HUES64 (cell line): ENCODE measurements around the gene SHISA9.

Experiments used
- H3K27ac ChIP-seq: 2 replicates; pipeline ENCODE4 v1.7.0; 2013; ENCODE audit warnings: low read depth, low read length, inconsistent platforms
- H3K27me3 ChIP-seq: 2 replicates; pipeline ENCODE4 v1.6.1; 2013; ENCODE audit warnings: mild to moderate bottlenecking, low read length; ENCODE audit not compliant: insufficient read depth
- H3K36me3 ChIP-seq: 2 replicates; pipeline ENCODE4 v1.6.1; 2013; ENCODE audit warnings: mild to moderate bottlenecking, low read length; ENCODE audit not compliant: insufficient read depth
- H3K4me1 ChIP-seq: 2 replicates; pipeline ENCODE4 v1.6.1; 2013; ENCODE audit warnings: mild to moderate bottlenecking, low read length, moderate library complexity; ENCODE audit not compliant: insufficient read depth
- H3K4me3 ChIP-seq: 2 replicates; pipeline ENCODE4 v1.5.1; 2013; ENCODE audit warnings: mild to moderate bottlenecking, low read length, moderate library complexity
- H3K9ac ChIP-seq: 2 replicates; pipeline ENCODE4 v1.6.1; 2013; ENCODE audit warnings: mild to moderate bottlenecking, low read depth, low read length
- H3K9me3 ChIP-seq: 2 replicates; pipeline ENCODE4 v1.6.1; 2013; ENCODE audit warnings: low read depth, low read length; ENCODE audit not compliant: insufficient read depth
- WGBS: fragments of 150-250, 120-280 bp; methylation state at CpG from one replicate; pipeline ENCODE4 v1.1.7; 2013; ENCODE audit warnings: missing lambda C conversion rate; 5-methylcytosine and 5-hydroxymethylcytosine counted together

Gene SHISA9

DNA sequence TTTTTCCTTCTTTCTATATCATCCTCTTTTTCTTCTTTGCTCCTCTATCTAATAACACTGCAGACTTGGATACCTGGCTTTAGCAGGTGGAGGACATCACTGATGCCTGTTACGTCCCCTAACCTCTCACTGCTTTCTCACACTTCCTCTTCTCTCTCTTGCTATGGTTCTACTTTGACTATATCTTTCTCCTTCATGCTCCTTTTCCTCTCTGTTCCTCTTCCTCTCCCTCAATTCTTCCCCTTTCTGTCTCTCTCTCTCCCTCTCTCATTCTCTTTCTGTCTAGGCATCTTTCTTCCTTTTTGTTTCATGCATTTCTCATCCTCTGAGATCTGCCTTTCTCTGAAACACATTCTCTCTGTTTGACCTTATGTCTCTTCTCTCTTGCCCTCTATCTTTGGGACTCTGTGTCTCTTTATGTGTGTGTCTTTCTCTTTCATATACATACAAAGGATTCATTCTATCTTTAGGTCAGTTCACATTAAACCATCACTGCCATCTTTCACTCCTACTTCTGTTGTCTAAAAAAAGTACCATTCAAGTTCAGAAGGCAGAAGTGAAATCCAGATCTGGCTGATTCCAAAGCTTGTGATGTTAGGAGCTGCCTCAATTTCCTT lies 353.7 kb downstream of the SHISA9 start:
- Histone ChIP-seq H3K4me3 (no peak overlapping the region), H3K27me3 (no peaks in the 10 kb centered on the region), H3K27ac (no peak overlapping the region), H3K36me3 (no peaks in the 10 kb centered on the region), H3K9me3 (peaks cover 7% of the 10 kb centered on the region), H3K9ac (no peak overlapping the region), H3K4me1 (no peaks in the 10 kb centered on the region)
- 93% methylated on average over 1 of the region's 1 CpG for WGBS

DNA sequence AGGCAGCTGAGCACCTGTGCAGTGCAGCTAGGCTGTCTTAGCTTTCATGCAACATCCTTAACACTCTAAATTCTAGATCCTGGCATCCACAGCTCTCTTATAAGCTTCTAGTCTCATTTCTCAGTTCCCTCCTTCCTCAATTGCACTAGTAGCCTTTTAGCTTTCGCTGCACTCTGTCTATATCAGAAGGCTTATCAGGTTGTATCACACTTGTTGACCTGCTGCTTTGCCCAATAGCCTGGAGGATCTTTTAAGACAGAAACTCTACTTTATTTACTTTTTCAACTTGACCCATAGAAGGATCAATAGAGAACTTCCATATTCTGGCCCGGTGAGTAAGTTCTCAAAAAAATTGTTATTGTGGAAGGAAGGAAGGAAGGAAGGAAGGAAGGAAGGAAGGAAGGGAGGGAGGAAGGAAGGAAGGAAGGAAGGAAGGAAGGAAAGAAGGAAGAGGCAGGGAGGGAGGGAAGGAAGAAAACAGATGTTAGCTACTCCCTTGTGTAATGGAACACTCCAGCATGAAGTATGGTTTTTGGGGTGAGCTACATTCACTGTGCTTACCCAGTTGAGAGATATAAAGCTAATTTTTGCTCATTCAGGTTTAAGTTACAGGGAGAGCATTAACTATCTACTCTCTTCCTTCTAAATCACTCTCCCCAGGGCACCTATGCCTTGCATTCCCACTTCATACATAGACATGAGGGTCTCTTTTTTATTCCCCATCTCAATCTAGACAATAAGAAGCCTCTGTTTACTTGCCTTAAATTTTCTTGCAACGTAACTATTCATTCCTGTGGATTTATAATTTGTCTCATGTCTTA lies 361.1 kb downstream of the SHISA9 start:
- no peak overlapping the region for H3K27ac ChIP-seq

DNA sequence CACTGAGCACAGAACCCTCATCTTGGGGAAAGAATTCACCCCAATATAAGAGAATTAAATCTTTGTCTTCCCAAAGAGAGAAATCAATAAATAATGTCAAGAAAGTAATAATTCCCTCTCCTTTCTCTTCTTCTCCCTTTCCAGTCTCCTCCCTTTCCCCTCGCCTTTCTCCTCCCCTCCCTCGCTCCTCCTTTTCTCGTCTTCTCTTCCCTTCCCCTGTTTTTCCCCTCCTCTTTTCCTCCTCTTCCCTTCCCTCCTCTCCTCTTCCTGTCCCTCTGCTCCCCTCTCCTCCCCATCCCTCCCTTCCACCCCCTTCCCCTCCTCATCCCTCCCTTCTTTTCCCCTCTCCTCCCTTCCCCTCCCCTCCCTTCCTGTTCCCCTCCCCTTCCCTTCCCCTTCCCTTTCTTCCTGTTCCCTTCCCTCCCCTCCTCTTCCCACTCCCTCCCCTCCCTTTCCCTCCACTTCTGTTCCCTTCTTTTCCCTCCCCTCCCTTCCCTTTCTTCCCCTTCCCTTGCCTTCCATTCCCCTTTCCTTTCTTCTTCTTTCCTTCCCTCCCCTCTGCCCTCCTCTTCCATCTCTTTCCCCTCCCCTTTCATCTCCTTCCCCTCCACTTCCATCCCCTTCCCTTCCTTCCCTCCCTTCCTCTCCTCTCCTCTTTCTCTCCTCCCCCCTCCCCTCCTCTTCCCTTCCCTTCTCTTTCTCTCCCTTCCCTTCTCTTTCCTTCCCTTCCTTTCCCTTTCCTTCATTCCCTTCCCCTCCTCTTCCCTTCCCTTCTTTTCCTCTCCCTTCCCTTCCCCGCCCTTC lies 363.6 kb downstream of the SHISA9 start:
- H3K4me3 ChIP-seq = no peak overlapping the region
- peaks cover 5% of the 10 kb centered on the region; the same call in 1 of the 2 replicates for H3K4me1 ChIP-seq
- H3K9me3 ChIP-seq = 0 out of 2 replicates have a peak, but pooled peaks cover 2% of the 10 kb centered on the region
- no peaks in the 10 kb centered on the region for H3K36me3 ChIP-seq
- 90% methylated on average over 4 of the region's 4 CpGs for WGBS
- no peak overlapping the region for H3K27ac ChIP-seq
- no peak overlapping the region for H3K9ac ChIP-seq
- H3K27me3 ChIP-seq = no peaks in the 10 kb centered on the region

More for the DNA sequence above, 361.1 kb downstream of the SHISA9 start:
- H3K9ac ChIP-seq = no peak overlapping the region
- no peaks in the 10 kb centered on the region for H3K36me3 ChIP-seq
- no peak overlapping the region for H3K4me3 ChIP-seq
- no peaks in the 10 kb centered on the region for H3K27me3 ChIP-seq
- peaks cover 9% of the 10 kb centered on the region for H3K9me3 ChIP-seq
- peaks cover 5% of the 10 kb centered on the region; the same call in 1 of the 2 replicates for H3K4me1 ChIP-seq
- WGBS = 93% methylated on average over 3 of the region's 3 CpGs

DNA sequence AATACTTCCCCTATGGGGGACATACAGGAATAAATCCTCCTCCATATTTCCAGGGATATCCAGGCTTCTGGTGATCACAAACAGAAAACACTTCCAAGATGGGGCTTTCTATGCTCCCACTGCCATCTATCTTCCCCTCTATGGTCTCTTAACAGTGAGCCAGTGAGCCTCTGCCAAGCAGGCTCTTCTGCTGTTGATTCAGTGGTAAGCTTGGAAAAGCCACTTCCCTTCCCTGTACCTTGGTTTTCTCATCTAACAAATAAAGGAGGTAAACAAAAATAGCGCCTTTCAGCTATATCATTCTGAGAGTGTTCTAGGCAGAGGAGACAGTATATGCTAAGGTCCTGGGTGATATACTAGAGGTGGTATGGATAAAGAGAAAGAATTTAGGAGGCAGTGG lies 368.0 kb downstream of the SHISA9 start:
- Histone ChIP-seq H3K27me3 (no peaks in the 10 kb centered on the region), H3K36me3 (no peaks in the 10 kb centered on the region), H3K4me1 (peaks cover 5% of the 10 kb centered on the region; the same call in 1 of the 2 replicates), H3K9me3 (no peaks in the 10 kb centered on the region), H3K9ac (no peak overlapping the region), H3K4me3 (no peak overlapping the region), H3K27ac (no peak overlapping the region)
- WGBS = 98% methylated on average over 1 of the region's 1 CpG

GRCh38 chr16:13269905-13270528 lies 368.6 kb downstream of the SHISA9 start:
- no peaks in the 10 kb centered on the region for H3K9me3 ChIP-seq
- no peak overlapping the region for H3K27ac ChIP-seq
- peaks cover 5% of the 10 kb centered on the region; the same call in 1 of the 2 replicates for H3K4me1 ChIP-seq
- no peaks in the 10 kb centered on the region for H3K27me3 ChIP-seq
- H3K9ac ChIP-seq = no peak overlapping the region
- 86% methylated on average over 5 of the region's 5 CpGs for WGBS
- no peaks in the 10 kb centered on the region for H3K36me3 ChIP-seq
- no peak overlapping the region for H3K4me3 ChIP-seq

DNA sequence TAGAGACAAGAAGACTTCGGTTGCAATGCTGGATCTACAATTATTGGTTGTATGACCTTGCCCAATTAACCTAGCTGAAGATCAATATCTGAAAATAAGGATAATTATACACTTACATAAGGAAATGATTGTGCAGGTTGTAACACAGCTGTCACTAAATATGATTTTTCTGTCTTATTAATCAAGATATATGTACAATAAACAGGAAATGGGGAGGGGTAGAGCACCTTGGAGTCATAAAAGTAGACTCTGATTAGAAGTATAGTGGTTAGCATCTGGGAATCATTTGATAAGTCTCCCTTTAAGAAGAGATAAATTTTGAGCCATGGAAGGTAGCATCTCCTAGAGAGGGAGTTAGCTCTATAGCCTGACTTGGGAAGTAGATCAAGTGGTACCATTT lies 369.2 kb downstream of the SHISA9 start:
- Histone ChIP-seq H3K4me1 (peaks cover 5% of the 10 kb centered on the region; the same call in 1 of the 2 replicates), H3K27ac (no peak overlapping the region), H3K9me3 (no peaks in the 10 kb centered on the region), H3K4me3 (no peak overlapping the region), H3K36me3 (no peaks in the 10 kb centered on the region), H3K27me3 (no peaks in the 10 kb centered on the region), H3K9ac (no peak overlapping the region)
- WGBS = 85% methylated on average over 1 of the region's 1 CpG

GRCh38 chr16:13289515-13289914 lies 388.1 kb downstream of the SHISA9 start:
- H3K27ac ChIP-seq = no peak overlapping the region
- H3K4me3 ChIP-seq = no peak overlapping the region
- H3K9ac ChIP-seq = no peak overlapping the region
- no peaks in the 10 kb centered on the region for H3K27me3 ChIP-seq
- H3K4me1 ChIP-seq = peaks cover 8% of the 10 kb centered on the region; the same call in 1 of the 2 replicates
- no peaks in the 10 kb centered on the region for H3K36me3 ChIP-seq
- no peaks in the 10 kb centered on the region for H3K9me3 ChIP-seq
